GM10266 (cell line): ENCODE data around the gene ASB2.
A peak's percentile ranks its signal among the peaks of the same experiment; 100 is the strongest.

Experiments used
- DNase-seq: peaks from one replicate; pipeline ENCODE4 v3.0.0; 2012; ENCODE audit errors: extremely low spot score
- TF ChIP-seq, protein P1 (sequence below): IDR thresholded peaks from 2 replicates; pipeline ENCODE4 v1.5.1; 2012; ENCODE audit warnings: mild to moderate bottlenecking, low read depth; ENCODE audit not compliant: control insufficient read depth, insufficient read depth; ENCODE audit errors: missing control alignments

ASB2 gene

DNA sequence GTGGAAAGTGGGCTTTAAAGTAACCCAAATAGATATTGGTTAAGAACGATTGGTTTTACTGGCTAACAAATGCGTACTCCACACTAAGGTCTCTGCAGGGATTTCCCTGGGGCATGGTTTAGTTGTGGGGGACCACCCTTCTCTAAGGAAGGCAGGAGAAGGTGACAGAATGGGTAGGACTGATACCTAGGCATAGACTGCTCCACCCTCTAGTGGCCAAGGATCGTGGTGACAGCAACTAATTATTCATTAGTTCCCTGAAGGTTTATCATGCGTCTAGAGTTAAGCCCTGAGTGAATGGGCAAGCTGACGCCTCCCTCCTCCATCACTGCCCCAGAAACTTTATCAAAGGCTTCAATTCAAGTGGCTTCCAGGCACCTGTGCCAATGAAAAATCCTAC is 40.1 kb downstream of the ASB2 start:
- peak; percentile 58 for DNase-seq
- TF ChIP-seq, protein P1, sequence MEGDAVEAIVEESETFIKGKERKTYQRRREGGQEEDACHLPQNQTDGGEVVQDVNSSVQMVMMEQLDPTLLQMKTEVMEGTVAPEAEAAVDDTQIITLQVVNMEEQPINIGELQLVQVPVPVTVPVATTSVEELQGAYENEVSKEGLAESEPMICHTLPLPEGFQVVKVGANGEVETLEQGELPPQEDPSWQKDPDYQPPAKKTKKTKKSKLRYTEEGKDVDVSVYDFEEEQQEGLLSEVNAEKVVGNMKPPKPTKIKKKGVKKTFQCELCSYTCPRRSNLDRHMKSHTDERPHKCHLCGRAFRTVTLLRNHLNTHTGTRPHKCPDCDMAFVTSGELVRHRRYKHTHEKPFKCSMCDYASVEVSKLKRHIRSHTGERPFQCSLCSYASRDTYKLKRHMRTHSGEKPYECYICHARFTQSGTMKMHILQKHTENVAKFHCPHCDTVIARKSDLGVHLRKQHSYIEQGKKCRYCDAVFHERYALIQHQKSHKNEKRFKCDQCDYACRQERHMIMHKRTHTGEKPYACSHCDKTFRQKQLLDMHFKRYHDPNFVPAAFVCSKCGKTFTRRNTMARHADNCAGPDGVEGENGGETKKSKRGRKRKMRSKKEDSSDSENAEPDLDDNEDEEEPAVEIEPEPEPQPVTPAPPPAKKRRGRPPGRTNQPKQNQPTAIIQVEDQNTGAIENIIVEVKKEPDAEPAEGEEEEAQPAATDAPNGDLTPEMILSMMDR = peak; percentile 44

GRCh38 chr14:93935213-93935612 is 41.2 kb downstream of the ASB2 start:
- no peak for DNase-seq
- TF ChIP-seq, protein P1 = no peak

GRCh38 chr14:93932642-93933041 is 43.7 kb downstream of the ASB2 start:
- no peak for DNase-seq
- TF ChIP-seq, protein P1 = no peak

DNA sequence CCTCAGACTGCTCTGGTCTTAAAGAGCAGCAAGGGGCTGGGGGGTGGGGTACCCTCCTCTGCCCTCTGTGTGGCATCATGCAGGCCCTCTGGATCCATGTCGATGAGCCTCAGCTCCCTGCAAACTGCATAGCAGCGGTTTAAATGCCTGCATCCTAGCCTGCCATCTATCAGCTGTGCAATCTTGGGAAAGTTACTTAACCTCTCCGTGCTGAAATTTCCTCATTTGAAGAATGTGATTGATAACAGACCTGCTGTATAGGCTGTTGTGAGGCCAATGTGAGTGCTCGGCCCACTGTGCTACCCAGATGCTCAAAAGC is 45.4 kb downstream of the ASB2 start:
- no peak for DNase-seq
- TF ChIP-seq, protein P1 = no peak

DNA sequence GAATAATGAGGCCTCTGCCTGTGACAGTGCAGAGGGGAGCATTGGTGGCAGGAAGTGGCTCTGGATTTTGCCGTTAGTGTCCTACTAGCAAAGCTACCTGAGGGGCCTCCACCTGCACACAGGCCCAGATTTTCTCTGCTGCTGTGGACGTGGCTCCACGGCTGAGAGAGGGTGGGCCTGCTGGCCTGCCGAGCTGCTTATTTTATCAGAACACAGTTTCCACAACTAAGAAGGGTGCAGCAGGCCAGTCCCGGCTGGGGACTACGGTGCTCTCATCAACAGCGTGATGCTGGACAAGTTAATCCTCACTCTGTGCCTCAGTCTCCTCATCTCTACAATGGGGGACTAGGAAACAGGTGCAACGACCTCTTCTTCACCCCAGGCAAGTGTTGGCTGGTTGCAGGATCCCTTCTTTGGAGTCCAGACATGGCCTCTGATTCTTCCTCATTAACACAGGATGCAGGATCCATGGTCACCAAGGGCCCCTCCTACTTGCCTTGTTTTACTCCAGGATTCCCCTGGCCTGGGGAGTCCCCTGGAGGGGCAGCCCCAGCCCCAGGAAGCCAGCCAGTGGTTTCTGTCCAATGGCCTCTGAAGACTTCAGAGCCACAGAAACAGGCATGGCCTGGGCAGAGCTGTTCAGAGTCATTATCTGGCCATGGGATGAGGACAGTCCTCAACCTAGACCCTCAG is 45.9 kb downstream of the ASB2 start:
- TF ChIP-seq, protein P1 = no peak
- no peak for DNase-seq

DNA sequence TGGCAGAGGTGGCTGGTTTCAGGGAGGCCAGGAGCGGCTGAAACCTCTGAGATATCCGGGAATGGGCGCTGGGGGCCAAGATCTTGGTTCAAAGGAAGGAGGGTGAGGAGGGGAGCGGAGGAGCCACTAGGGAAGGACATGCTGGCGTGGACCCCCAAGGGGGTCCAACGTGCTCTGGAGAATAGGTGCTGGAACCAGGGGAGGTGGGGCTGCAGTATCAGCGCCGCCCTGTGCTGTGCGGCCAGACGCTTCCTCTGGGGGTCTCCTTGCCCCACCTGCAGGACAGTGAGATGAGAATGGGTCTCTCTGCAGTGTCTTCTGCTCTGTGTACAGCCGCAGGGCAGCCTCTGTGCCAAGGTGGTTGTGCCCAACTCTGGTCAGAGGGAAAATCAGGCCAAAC is 46.7 kb downstream of the ASB2 start:
- DNase-seq = no peak
- TF ChIP-seq, protein P1 = no peak

- DNase-seq = no peak
- TF ChIP-seq, protein P1 = no peak
Observed at GRCh38 chr14:93929048-93929535, 47.3 kb downstream of the ASB2 start.
